H9 (cell line): ENCODE results near the gene ACOT7. TPM values are rescaled to one million over a fixed set of nuclear protein-coding genes. Genes with fewer than 3 reads are reported as not detected.

Source experiments
- DNase-seq: peaks from one replicate; pipeline ENCODE4 v3.0.0-alpha.2; 2017
- H2AFZ ChIP-seq: one replicate; pipeline ENCODE4 v1.6.1; 2013; ENCODE audit warnings: mild to moderate bottlenecking, low read length, control low read depth, moderate library complexity
- H2AK5ac ChIP-seq: 2 replicates; pipeline ENCODE4 v1.6.1; 2013; ENCODE audit warnings: low read length, control low read depth, mixed read lengths; ENCODE audit not compliant: insufficient read length
- H2BK120ac ChIP-seq: one replicate; pipeline ENCODE4 v1.6.1; 2013; ENCODE audit warnings: low read depth, mild to moderate bottlenecking, low read length, control low read depth, inconsistent platforms; ENCODE audit not compliant: poor library complexity, severe bottlenecking
- H2BK12ac ChIP-seq: 2 replicates; pipeline ENCODE4 v1.6.1; 2013; ENCODE audit warnings: low read length, control low read depth, mixed read lengths, low read depth; ENCODE audit not compliant: insufficient read length
- H2BK15ac ChIP-seq: 2 replicates; pipeline ENCODE4 v1.6.1; 2013; ENCODE audit warnings: low read depth, low read length, control low read depth
- H2BK20ac ChIP-seq: one replicate; pipeline ENCODE4 v1.6.1; 2013; ENCODE audit warnings: low read depth, mild to moderate bottlenecking, low read length, control low read depth, inconsistent platforms; ENCODE audit not compliant: poor library complexity, severe bottlenecking
- H2BK5ac ChIP-seq: 2 replicates; pipeline ENCODE4 v1.6.1; 2013; ENCODE audit warnings: low read length, control low read depth, mixed read lengths; ENCODE audit not compliant: insufficient read length
- H3K14ac ChIP-seq: 2 replicates; pipeline ENCODE4 v1.6.1; 2013; ENCODE audit warnings: low read length, control low read depth; ENCODE audit not compliant: insufficient read depth
- H3K18ac ChIP-seq: 2 replicates; pipeline ENCODE4 v1.6.1; 2013; ENCODE audit warnings: low read depth, mild to moderate bottlenecking, mixed read lengths, low read length, control low read depth; ENCODE audit not compliant: insufficient read length
- H3K23ac ChIP-seq: 2 replicates; pipeline ENCODE4 v1.6.1; 2013; ENCODE audit warnings: low read length, control low read depth, mixed read lengths, low read depth; ENCODE audit not compliant: insufficient read length
- H3K23me2 ChIP-seq: 2 replicates; pipeline ENCODE4 v1.6.1; 2013; ENCODE audit warnings: low read depth, mild to moderate bottlenecking, mixed read lengths, low read length, control low read depth; ENCODE audit not compliant: insufficient read length, poor library complexity, severe bottlenecking
- H3K27ac ChIP-seq: 2 replicates; pipeline ENCODE4 v1.5.1; 2013; ENCODE audit warnings: low read length, control low read depth, mixed read lengths, low read depth; ENCODE audit not compliant: insufficient read length
- H3K27me3 ChIP-seq: 2 replicates; pipeline ENCODE4 v1.6.1; 2013; ENCODE audit warnings: low read length, control low read depth, inconsistent platforms; ENCODE audit not compliant: insufficient read depth
- H3K4ac ChIP-seq: 2 replicates; pipeline ENCODE4 v1.6.1; 2013; ENCODE audit warnings: low read depth, mild to moderate bottlenecking, control low read depth, inconsistent platforms, low read length, moderate library complexity
- H3K4me1 ChIP-seq: 2 replicates; pipeline ENCODE4 v1.6.1; 2013; ENCODE audit warnings: low read length, control low read depth, inconsistent platforms; ENCODE audit not compliant: insufficient read depth
- H3K4me2 ChIP-seq: 2 replicates; pipeline ENCODE4 v1.6.1; 2013; ENCODE audit warnings: low read length, control low read depth, mixed read lengths; ENCODE audit not compliant: insufficient read length, insufficient read depth
- H3K56ac ChIP-seq: 2 replicates; pipeline ENCODE4 v1.6.1; 2013; ENCODE audit warnings: low read depth, mild to moderate bottlenecking, mixed read lengths, low read length, control low read depth; ENCODE audit not compliant: insufficient read length
- H3K79me1 ChIP-seq: 2 replicates; pipeline ENCODE4 v1.6.1; 2013; ENCODE audit warnings: low read depth, mild to moderate bottlenecking, moderate library complexity, low read length, control low read depth, inconsistent platforms; ENCODE audit not compliant: insufficient read depth, poor library complexity, severe bottlenecking
- H3K79me2 ChIP-seq: 2 replicates; pipeline ENCODE4 v1.6.1; 2013; ENCODE audit warnings: low read length, control low read depth, inconsistent platforms; ENCODE audit not compliant: insufficient read depth
- H3K9ac ChIP-seq: 2 replicates; pipeline ENCODE4 v1.6.1; 2013; ENCODE audit warnings: low read length, control low read depth, mixed read lengths; ENCODE audit not compliant: insufficient read length; ENCODE audit errors: extremely low read depth
- H3K9me3 ChIP-seq: one replicate; pipeline ENCODE4 v1.6.1; 2013; ENCODE audit warnings: low read depth, low read length, inconsistent platforms; ENCODE audit not compliant: control insufficient read depth
- H3T11ph ChIP-seq: one replicate; pipeline ENCODE4 v1.6.1; 2013; ENCODE audit warnings: mild to moderate bottlenecking, low read length, control low read depth, inconsistent platforms
- H4K20me1 ChIP-seq: one replicate; pipeline ENCODE4 v1.6.1; 2013; ENCODE audit not compliant: control insufficient read depth, insufficient read length, insufficient read depth
- H4K5ac ChIP-seq: 2 replicates; pipeline ENCODE4 v1.6.1; 2013; ENCODE audit warnings: low read depth, mild to moderate bottlenecking, mixed read lengths, low read length, control low read depth; ENCODE audit not compliant: insufficient read length
- H4K8ac ChIP-seq: replicated peaks from 2 replicates; pipeline ENCODE4 v1.6.1; 2013; ENCODE audit warnings: low read length, control low read depth, mixed read lengths, low read depth; ENCODE audit not compliant: insufficient read length
- H4K91ac ChIP-seq: 2 replicates; pipeline ENCODE4 v1.6.1; 2013; ENCODE audit warnings: low read depth, mild to moderate bottlenecking, moderate library complexity, mixed read lengths, low read length, control low read depth; ENCODE audit not compliant: insufficient read length
- H3K27ac Mint-ChIP-seq, 3 experiments: 2 replicates in 2 of 3; 3 replicates in 1 of 3; pipeline ENCODE4 v1.8.0; 2020 to 2021; ENCODE audit warnings: mixed read lengths in 3 of 3, mild to moderate bottlenecking in 1 of 3, moderate library complexity in 1 of 3
- H3K27me3 Mint-ChIP-seq: 2 replicates; pipeline ENCODE4 v1.8.0; 2021; ENCODE audit warnings: low read depth, mild to moderate bottlenecking, moderate library complexity, mixed read lengths
- H3K36me3 Mint-ChIP-seq, 3 experiments: 2 replicates in 2 of 3; 3 replicates in 1 of 3; pipeline ENCODE4 v1.8.0; 2020 to 2021; ENCODE audit warnings: low read depth in 3 of 3, mixed read lengths in 3 of 3; ENCODE audit not compliant: insufficient read depth in 1 of 3
- H3K4me1 Mint-ChIP-seq, 2 experiments: 2 replicates each; pipeline ENCODE4 v1.8.0; 2020; ENCODE audit warnings: mixed read lengths in 2 of 2
- H3K4me3 Mint-ChIP-seq, 2 experiments: 2 replicates in 1 of 2; 3 replicates in 1 of 2; pipeline ENCODE4 v1.8.0; 2020 to 2021; ENCODE audit warnings: mild to moderate bottlenecking in 2 of 2, mixed read lengths in 2 of 2, moderate library complexity in 1 of 2
- H3K9me3 Mint-ChIP-seq, 2 experiments: 2 replicates in 1 of 2; 3 replicates in 1 of 2; pipeline ENCODE4 v1.8.0; 2020; ENCODE audit warnings: mild to moderate bottlenecking in 2 of 2, mixed read lengths in 2 of 2, moderate library complexity in 1 of 2
- CTCF ChIP-seq: fragments of 200-600 bp; sonication (generic); conservative IDR thresholded peaks from 3 replicates; pipeline ENCODE4 v1.8.0; 2021; ENCODE audit warnings: antibody characterized with exemption, mild to moderate bottlenecking
- WGBS: extraction: QIAGEN DNeasy Blood & Tissue Kit; methylation state at CpG from one replicate; pipeline ENCODE4 v1.1.7; 2013; ENCODE audit warnings: missing lambda C conversion rate, low lambda C conversion rate, mixed read lengths; ENCODE audit not compliant: insufficient read length; ENCODE audit errors: extremely low coverage; 5-methylcytosine and 5-hydroxymethylcytosine counted together
- total RNA-seq: library from RNA; stranded (reverse); gene quantifications from 2 replicates; pipeline ENCODE4 v1.2.1, GENCODE V29; 2021

Gene ACOT7
- total RNA-seq, 1 experiment from 2014 or later, result 87.4 TPM

GRCh38 chr1:6313393-6314200, 80.0 kb downstream of the ACOT7 start:
- H3K27me3 ChIP-seq, result no peaks in the 10 kb centered on the region
- H3K14ac ChIP-seq, result no peak overlapping the region
- H2BK12ac ChIP-seq, result no peak overlapping the region
- H3K27me3 Mint-ChIP-seq, result no peaks in the 10 kb centered on the region
- H3K4me2 ChIP-seq, result no peak overlapping the region
- no peaks in the 10 kb centered on the region; the same call in 1 of the 2 replicates for H3K79me2 ChIP-seq
- H3T11ph ChIP-seq, result no peak overlapping the region
- no peak overlapping the region for H3K4me3 Mint-ChIP-seq
- no peaks in the 10 kb centered on the region for H3K4me1 Mint-ChIP-seq
- TF ChIP-seq CTCF, result no peak
- H3K9me3 Mint-ChIP-seq, result peaks cover 1 to 5% of the 10 kb centered on the region in 2 experiments
- no peaks in the 10 kb centered on the region for H3K79me1 ChIP-seq
- peak overlapping the region in 2 of 3 experiments; percentile 1 to 2; a peak in 3 of 7 replicates for H3K27ac Mint-ChIP-seq
- H3K4me1 ChIP-seq, result no peaks in the 10 kb centered on the region
- no peak overlapping the region for H2AFZ ChIP-seq
- H2AK5ac ChIP-seq, result no peak overlapping the region
- H3K9ac ChIP-seq, result no peak overlapping the region
- no peak overlapping the region for H4K8ac ChIP-seq
- H2BK15ac ChIP-seq, result no peak overlapping the region
- H3K4ac ChIP-seq, result no peak overlapping the region
- H2BK5ac ChIP-seq, result no peak overlapping the region
- H3K27ac ChIP-seq, result no peak overlapping the region
- H4K91ac ChIP-seq, result no peak overlapping the region
- H3K18ac ChIP-seq, result no peak overlapping the region
- no peak overlapping the region for H2BK20ac ChIP-seq
- H3K23me2 ChIP-seq, result no peaks in the 10 kb centered on the region
- peaks cover 28 to 42% (median 42%) of the 10 kb centered on the region in 3 experiments for H3K36me3 Mint-ChIP-seq
- no peak for DNase-seq
- H3K23ac ChIP-seq, result no peak overlapping the region
- no peaks in the 10 kb centered on the region for H4K20me1 ChIP-seq
- H4K5ac ChIP-seq, result no peak overlapping the region
- no CpG with 5 or more reads among the region's 18 CpGs for WGBS
- H2BK120ac ChIP-seq, result no peak overlapping the region
- no peak overlapping the region for H3K56ac ChIP-seq
- H3K9me3 ChIP-seq, result no peaks in the 10 kb centered on the region
